ENCODE results near the gene OR10A3.

The OR10A3 gene

GRCh38 chr11:7890417-7891172 is 50.9 kb downstream of the OR10A3 start:
- no peak for FAIRE-seq

- FAIRE-seq, result no peak
Observed at GRCh38 chr11:7889985-7890384, 51.5 kb downstream of the OR10A3 start.
